Stomach smooth muscle (tissue), 2 donors: Measurements from ENCODE around the gene SPATA6L.

ENCODE experiments used
- H3K27ac ChIP-seq: one replicate; pipeline ENCODE4 v1.7.0; 2013; ENCODE audit warnings: mild to moderate bottlenecking, low read length, inconsistent platforms
- H3K27me3 ChIP-seq, 2 donors: one replicate each; pipeline ENCODE4 v1.7.0; 2013; ENCODE audit warnings: low read length in 2 of 2; ENCODE audit not compliant: insufficient read depth in 2 of 2, control insufficient read depth in 1 of 2
- H3K36me3 ChIP-seq, 2 donors: one replicate each; pipeline ENCODE4 v1.7.0; 2013; ENCODE audit warnings: low read length in 2 of 2; ENCODE audit not compliant: control insufficient read depth in 2 of 2, insufficient read depth in 2 of 2
- H3K4me1 ChIP-seq: one replicate; pipeline ENCODE4 v1.7.0; 2013; ENCODE audit warnings: low read length; ENCODE audit not compliant: control insufficient read depth, insufficient read depth
- H3K4me3 ChIP-seq, 2 donors: one replicate each; pipeline ENCODE4 v1.7.0; 2013; ENCODE audit warnings: low read length in 2 of 2
- H3K9ac ChIP-seq, 2 donors: one replicate each; pipeline ENCODE4 v1.7.0; 2013; ENCODE audit warnings: low read length in 2 of 2, mild to moderate bottlenecking in 1 of 2
- H3K9me3 ChIP-seq, 2 donors: one replicate each; pipeline ENCODE4 v1.7.0; 2013; ENCODE audit warnings: low read length in 2 of 2; ENCODE audit not compliant: control insufficient read depth in 2 of 2
- donor health status: healthy.
- donor health status: Pancreatic carcinoma.

The SPATA6L gene

GRCh38 chr9:4639420-4639819 is 26.9 kb downstream of the SPATA6L start:
- Histone ChIP-seq H3K9ac (no peak overlapping the region), H3K27ac (no peak overlapping the region), H3K4me3 (no peak overlapping the region), H3K27me3 (no peaks in the 10 kb centered on the region), H3K36me3 (no peaks in the 10 kb centered on the region), H3K9me3 (no peaks in the 10 kb centered on the region), H3K4me1 (no peaks in the 10 kb centered on the region)

- Histone ChIP-seq H3K36me3 (no peaks in the 10 kb centered on the region), H3K9me3 (no peaks in the 10 kb centered on the region), H3K27ac (no peak overlapping the region), H3K4me1 (no peaks in the 10 kb centered on the region), H3K27me3 (no peaks in the 10 kb centered on the region), H3K9ac (no peak overlapping the region), H3K4me3 (no peak overlapping the region)
Observed at GRCh38 chr9:4638968-4639367, 27.3 kb downstream of the SPATA6L start.

- no peaks in the 10 kb centered on the region for H3K36me3 ChIP-seq
- H3K4me3 ChIP-seq, result no peak overlapping the region
- H3K27me3 ChIP-seq, result no peaks in the 10 kb centered on the region
- H3K9ac ChIP-seq, result no peak overlapping the region
- H3K4me1 ChIP-seq, result no peaks in the 10 kb centered on the region
- no peaks in the 10 kb centered on the region for H3K9me3 ChIP-seq
- no peak overlapping the region for H3K27ac ChIP-seq
Observed at GRCh38 chr9:4630836-4631235, 35.4 kb downstream of the SPATA6L start.

- Histone ChIP-seq H3K4me3 (no peak overlapping the region), H3K36me3 (no peaks in the 10 kb centered on the region), H3K9me3 (no peaks in the 10 kb centered on the region), H3K27ac (no peak overlapping the region), H3K27me3 (no peaks in the 10 kb centered on the region), H3K4me1 (no peaks in the 10 kb centered on the region), H3K9ac (no peak overlapping the region)
Observed at GRCh38 chr9:4622016-4622415, 44.3 kb downstream of the SPATA6L start.

- no peak overlapping the region for H3K4me3 ChIP-seq
- H3K9me3 ChIP-seq, result no peaks in the 10 kb centered on the region
- H3K9ac ChIP-seq, result no peak overlapping the region
- H3K4me1 ChIP-seq, result no peaks in the 10 kb centered on the region
- no peaks in the 10 kb centered on the region for H3K27me3 ChIP-seq
- H3K36me3 ChIP-seq, result no peaks in the 10 kb centered on the region
- H3K27ac ChIP-seq, result no peak overlapping the region
Observed at GRCh38 chr9:4620881-4621555, 45.3 kb downstream of the SPATA6L start.

GRCh38 chr9:4620057-4620765 is 46.1 kb downstream of the SPATA6L start:
- H3K27ac ChIP-seq, result no peak overlapping the region

GRCh38 chr9:4618700-4619099 is 47.6 kb downstream of the SPATA6L start:
- Histone ChIP-seq H3K27ac (no peak overlapping the region), H3K9me3 (no peaks in the 10 kb centered on the region)

More at GRCh38 chr9:4620057-4620765, 46.1 kb downstream of the SPATA6L start:
- no peaks in the 10 kb centered on the region for H3K36me3 ChIP-seq
- no peaks in the 10 kb centered on the region for H3K9me3 ChIP-seq
- no peak overlapping the region for H3K4me3 ChIP-seq
- H3K27me3 ChIP-seq, result no peaks in the 10 kb centered on the region
- H3K9ac ChIP-seq, result no peak overlapping the region
- H3K4me1 ChIP-seq, result no peaks in the 10 kb centered on the region

GRCh38 chr9:4617752-4618151 is 48.5 kb downstream of the SPATA6L start:
- H3K4me3 ChIP-seq, result no peak overlapping the region
- no peaks in the 10 kb centered on the region for H3K27me3 ChIP-seq
- no peak overlapping the region for H3K9ac ChIP-seq
- H3K9me3 ChIP-seq, result no peaks in the 10 kb centered on the region
- no peaks in the 10 kb centered on the region for H3K36me3 ChIP-seq
- H3K27ac ChIP-seq, result no peak overlapping the region
- H3K4me1 ChIP-seq, result no peaks in the 10 kb centered on the region

More at GRCh38 chr9:4618700-4619099, 47.6 kb downstream of the SPATA6L start:
- no peaks in the 10 kb centered on the region for H3K27me3 ChIP-seq
- H3K36me3 ChIP-seq, result no peaks in the 10 kb centered on the region
- H3K9ac ChIP-seq, result no peak overlapping the region
- no peaks in the 10 kb centered on the region for H3K4me1 ChIP-seq
- H3K4me3 ChIP-seq, result no peak overlapping the region

- Histone ChIP-seq H3K4me3 (no peak overlapping the region), H3K27me3 (no peaks in the 10 kb centered on the region), H3K27ac (no peak overlapping the region), H3K4me1 (no peaks in the 10 kb centered on the region), H3K9me3 (no peaks in the 10 kb centered on the region), H3K36me3 (no peaks in the 10 kb centered on the region), H3K9ac (no peak overlapping the region)
Observed at GRCh38 chr9:4615778-4616177, 50.5 kb downstream of the SPATA6L start.

GRCh38 chr9:4615251-4615650 is 51.0 kb downstream of the SPATA6L start:
- no peak overlapping the region for H3K4me3 ChIP-seq
- H3K27me3 ChIP-seq, result no peaks in the 10 kb centered on the region

GRCh38 chr9:4614627-4615026 is 51.7 kb downstream of the SPATA6L start:
- no peaks in the 10 kb centered on the region for H3K36me3 ChIP-seq
- H3K27ac ChIP-seq, result no peak overlapping the region
- H3K4me3 ChIP-seq, result no peak overlapping the region

More at GRCh38 chr9:4615251-4615650, 51.0 kb downstream of the SPATA6L start:
- H3K27ac ChIP-seq, result no peak overlapping the region
- no peaks in the 10 kb centered on the region for H3K4me1 ChIP-seq
- no peaks in the 10 kb centered on the region for H3K9me3 ChIP-seq
- H3K36me3 ChIP-seq, result no peaks in the 10 kb centered on the region
- H3K9ac ChIP-seq, result no peak overlapping the region

More at GRCh38 chr9:4614627-4615026, 51.7 kb downstream of the SPATA6L start:
- no peaks in the 10 kb centered on the region for H3K27me3 ChIP-seq
- H3K9me3 ChIP-seq, result no peaks in the 10 kb centered on the region
- no peaks in the 10 kb centered on the region for H3K4me1 ChIP-seq
- H3K9ac ChIP-seq, result no peak overlapping the region
